ENCODE results near the gene SEMG1.

DNA sequence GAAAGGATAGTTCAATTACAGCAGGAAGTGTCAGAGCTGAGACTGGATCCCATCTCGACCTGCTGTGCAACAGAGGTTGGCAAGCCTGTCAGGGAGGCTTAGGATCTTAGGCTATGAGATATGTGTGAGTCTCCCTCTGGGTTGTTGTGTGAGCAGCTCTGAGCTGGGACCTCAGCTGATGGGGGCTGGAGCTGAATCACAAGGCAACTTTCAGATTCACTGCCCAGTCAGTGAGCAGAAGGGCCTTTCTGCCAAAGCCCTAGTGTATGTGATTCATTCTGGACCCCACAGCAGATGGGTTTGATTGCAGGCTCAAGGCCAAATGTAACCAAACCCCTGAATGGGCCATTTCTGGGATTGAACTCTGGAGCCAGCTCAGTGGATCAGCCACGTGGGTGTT, 27.7 kb upstream of the SEMG1 start:
- TF ChIP-seq CTCF (IDR thresholded peaks at IDR 0.05) (no peak), POLR2AphosphoS5 (IDR thresholded peaks at IDR 0.05) (no peak), POLR2A (IDR thresholded peaks at IDR 0.05) (no peak)
